ENCODE data around the gene MRPL10. TPM values are rescaled to one million over a fixed set of nuclear protein-coding genes. Genes with fewer than 3 reads are reported as not detected.

MRPL10 gene
- total RNA-seq, 1 experiment from 2014 or later, result 67.2 TPM

DNA sequence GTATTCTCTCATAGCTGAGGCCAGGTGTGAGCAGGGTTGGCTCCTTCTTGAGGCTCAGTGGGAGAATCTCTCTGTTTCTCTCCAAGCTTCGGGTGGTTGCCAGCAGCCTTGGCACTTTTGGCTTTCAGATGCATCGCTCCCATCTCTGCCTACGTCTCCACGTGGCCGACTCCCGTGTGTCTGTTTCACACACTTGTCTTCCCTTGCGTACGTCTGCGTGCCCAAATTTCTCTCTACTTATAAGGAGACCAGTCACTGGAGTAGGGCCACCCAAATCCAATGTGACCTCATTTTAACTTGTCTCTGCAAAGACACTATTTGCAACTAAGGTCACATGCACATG is 24.5 kb downstream of the MRPL10 start:
- H2BK12ac ChIP-seq (ENCODE audit: insufficient read length, low read depth, low read length), result no peak overlapping the region
- DNase-seq, result peak; percentile 19

More for the DNA sequence above, 24.5 kb downstream of the MRPL10 start:
- H3K4ac ChIP-seq (ENCODE audit: low read depth, low read length), result no peak overlapping the region
- no peaks in the 10 kb centered on the region for H4K20me1 ChIP-seq (ENCODE audit: control insufficient read depth, insufficient read depth, insufficient read length)
- no peaks in the 10 kb centered on the region for H3K79me2 ChIP-seq (ENCODE audit: insufficient read depth, low read length)
- H3K4me1 ChIP-seq (ENCODE audit: insufficient read depth, low read length), result no peaks in the 10 kb centered on the region
- no peak overlapping the region for H4K5ac ChIP-seq (ENCODE audit: insufficient read length, low read depth, low read length)
- no CpG with 5 or more reads among the region's 9 CpGs for WGBS (ENCODE audit: extremely low coverage, insufficient read length, low lambda C conversion rate)
- Mint-ChIP-seq H3K27ac (no peak overlapping the region), H3K36me3 (ENCODE audit: insufficient read depth in 1 of 3, low read depth in 3 of 3) (peaks cover 0 to 17% (median 4%) of the 10 kb centered on the region in 3 experiments; a peak in 5 of 7 replicates), H3K27me3 (ENCODE audit: low read depth) (peaks cover 4% of the 10 kb centered on the region), H3K4me1 (peaks cover 6 to 7% of the 10 kb centered on the region in 2 experiments; a peak in 3 of 4 replicates), H3K4me3 (no peak overlapping the region), H3K9me3 (no peaks in the 10 kb centered on the region)
- H2BK15ac ChIP-seq (ENCODE audit: low read depth, low read length), result no peak overlapping the region
- no peak overlapping the region for H3K4me2 ChIP-seq (ENCODE audit: insufficient read depth, insufficient read length, low read length)
- TF ChIP-seq, protein P1, sequence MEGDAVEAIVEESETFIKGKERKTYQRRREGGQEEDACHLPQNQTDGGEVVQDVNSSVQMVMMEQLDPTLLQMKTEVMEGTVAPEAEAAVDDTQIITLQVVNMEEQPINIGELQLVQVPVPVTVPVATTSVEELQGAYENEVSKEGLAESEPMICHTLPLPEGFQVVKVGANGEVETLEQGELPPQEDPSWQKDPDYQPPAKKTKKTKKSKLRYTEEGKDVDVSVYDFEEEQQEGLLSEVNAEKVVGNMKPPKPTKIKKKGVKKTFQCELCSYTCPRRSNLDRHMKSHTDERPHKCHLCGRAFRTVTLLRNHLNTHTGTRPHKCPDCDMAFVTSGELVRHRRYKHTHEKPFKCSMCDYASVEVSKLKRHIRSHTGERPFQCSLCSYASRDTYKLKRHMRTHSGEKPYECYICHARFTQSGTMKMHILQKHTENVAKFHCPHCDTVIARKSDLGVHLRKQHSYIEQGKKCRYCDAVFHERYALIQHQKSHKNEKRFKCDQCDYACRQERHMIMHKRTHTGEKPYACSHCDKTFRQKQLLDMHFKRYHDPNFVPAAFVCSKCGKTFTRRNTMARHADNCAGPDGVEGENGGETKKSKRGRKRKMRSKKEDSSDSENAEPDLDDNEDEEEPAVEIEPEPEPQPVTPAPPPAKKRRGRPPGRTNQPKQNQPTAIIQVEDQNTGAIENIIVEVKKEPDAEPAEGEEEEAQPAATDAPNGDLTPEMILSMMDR (conservative IDR thresholded peaks at IDR 0.05), result no peak
- H3K27ac ChIP-seq (ENCODE audit: insufficient read length, low read depth, low read length), result no peak overlapping the region
- no peak overlapping the region for H2AK5ac ChIP-seq (ENCODE audit: insufficient read length, low read length)
- no peak overlapping the region for H2BK20ac ChIP-seq (ENCODE audit: low read depth, low read length, poor library complexity, severe bottlenecking)
- H4K91ac ChIP-seq (ENCODE audit: insufficient read length, low read depth, low read length), result no peak overlapping the region
- H3T11ph ChIP-seq (ENCODE audit: low read length), result no peak overlapping the region
- no peak overlapping the region for H3K56ac ChIP-seq (ENCODE audit: insufficient read length, low read depth, low read length)
- no peak overlapping the region for H3K9ac ChIP-seq (ENCODE audit: extremely low read depth, insufficient read length, low read length)
- H2BK5ac ChIP-seq (ENCODE audit: insufficient read length, low read length), result no peak overlapping the region
- H3K23ac ChIP-seq (ENCODE audit: insufficient read length, low read depth, low read length), result no peak overlapping the region
- H2BK120ac ChIP-seq (ENCODE audit: low read depth, low read length, poor library complexity, severe bottlenecking), result no peak overlapping the region
- no peaks in the 10 kb centered on the region for H3K23me2 ChIP-seq (ENCODE audit: insufficient read length, low read depth, low read length, poor library complexity, severe bottlenecking)
- no peak overlapping the region for H4K8ac ChIP-seq (replicated peaks; ENCODE audit: insufficient read length, low read depth, low read length)
- H3K9me3 ChIP-seq (ENCODE audit: control insufficient read depth, low read depth, low read length), result no peaks in the 10 kb centered on the region
- H3K18ac ChIP-seq (ENCODE audit: insufficient read length, low read depth, low read length), result no peak overlapping the region
- H3K27me3 ChIP-seq (ENCODE audit: insufficient read depth, low read length), result no peaks in the 10 kb centered on the region; the same call in 1 of the 2 replicates
- no peak overlapping the region for H3K14ac ChIP-seq (ENCODE audit: insufficient read depth, low read length)
- no peak overlapping the region for H2AFZ ChIP-seq (ENCODE audit: low read length)
- H3K79me1 ChIP-seq (ENCODE audit: insufficient read depth, low read depth, low read length, poor library complexity, severe bottlenecking), result no peaks in the 10 kb centered on the region

Data from H9 (cell line).